GDM1 (cell line): ENCODE data around the gene SLC29A2.

Experiments
- DNase-seq: peaks from one replicate; lab custom pipeline; 2025; lab: John Stamatoyannopoulos, UW

Gene SLC29A2

GRCh38 chr11:66349084-66349386, 22.5 kb downstream of the SLC29A2 start:
- DNase-seq = no peak

GRCh38 chr11:66347425-66348276, 23.9 kb downstream of the SLC29A2 start, which contains the start of gene B4GAT1:
Gene B4GAT1, minus strand, starts transcription at chr11:66347629. Its CDS starts 84 bp downstream, at chr11:66347545.
- peak; percentile 81 for DNase-seq

DNA sequence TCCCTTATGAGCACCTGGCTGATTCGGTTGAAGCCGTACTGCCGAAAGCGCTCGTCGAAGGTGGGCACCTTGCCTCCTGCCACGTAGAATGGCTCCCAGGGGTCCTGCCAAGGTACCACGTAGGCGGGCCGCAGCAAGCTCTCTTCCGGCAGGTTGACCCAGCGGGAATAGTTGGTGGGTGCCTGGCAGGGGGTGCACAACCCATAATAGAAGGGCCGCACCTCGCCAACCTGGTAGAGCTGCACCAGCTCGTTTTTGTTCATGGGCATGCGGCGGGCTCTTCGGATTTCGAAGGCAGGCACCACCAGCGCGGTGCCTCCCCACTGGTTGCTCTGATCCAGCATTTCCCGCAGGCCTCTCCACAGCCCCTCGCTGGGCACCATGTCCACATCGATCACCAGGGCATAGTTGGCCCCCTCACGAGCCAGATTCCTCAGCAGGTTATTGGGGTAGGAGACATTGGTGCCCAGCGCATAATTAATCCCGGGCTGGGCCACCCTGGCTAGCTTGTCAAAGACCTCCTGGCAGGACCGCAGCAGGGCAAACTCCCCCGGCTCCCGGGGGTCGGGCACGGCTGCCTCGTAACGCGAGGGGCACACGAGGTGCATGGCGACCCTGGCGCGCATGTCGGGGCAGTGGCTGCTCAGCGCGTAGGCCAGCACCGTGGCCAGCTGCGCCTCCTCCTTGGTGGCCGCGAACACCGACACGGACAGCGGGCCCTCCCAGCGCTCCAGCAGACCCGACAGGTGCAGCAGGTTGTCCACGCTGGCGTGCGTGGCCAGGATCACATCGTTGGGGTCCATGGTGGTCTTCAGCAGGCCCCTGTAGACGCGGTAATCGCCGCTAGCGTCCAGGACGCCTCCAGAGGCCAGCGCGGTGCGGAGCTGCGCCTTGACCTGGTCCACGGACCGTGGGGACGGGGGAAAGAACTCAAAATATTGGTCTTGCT, 24.8 kb downstream of the SLC29A2 start:
- no peak for DNase-seq

DNA sequence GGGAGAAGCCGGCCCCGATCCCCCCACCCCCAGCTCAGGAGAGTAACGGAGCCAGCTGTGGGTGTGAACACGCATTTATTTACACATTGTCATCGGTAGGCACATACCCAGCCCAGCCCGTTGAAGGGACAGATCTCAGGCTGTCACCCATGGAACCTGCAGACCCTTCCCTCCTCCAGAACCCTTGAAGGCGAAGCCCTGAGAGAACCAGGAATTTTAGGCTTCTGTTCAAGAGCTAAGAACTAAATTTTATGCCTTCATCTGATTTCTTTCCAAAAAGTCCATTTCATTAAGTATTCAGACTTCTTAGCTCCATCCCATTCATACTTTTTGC, 26.3 kb downstream of the SLC29A2 start:
- no peak for DNase-seq

DNA sequence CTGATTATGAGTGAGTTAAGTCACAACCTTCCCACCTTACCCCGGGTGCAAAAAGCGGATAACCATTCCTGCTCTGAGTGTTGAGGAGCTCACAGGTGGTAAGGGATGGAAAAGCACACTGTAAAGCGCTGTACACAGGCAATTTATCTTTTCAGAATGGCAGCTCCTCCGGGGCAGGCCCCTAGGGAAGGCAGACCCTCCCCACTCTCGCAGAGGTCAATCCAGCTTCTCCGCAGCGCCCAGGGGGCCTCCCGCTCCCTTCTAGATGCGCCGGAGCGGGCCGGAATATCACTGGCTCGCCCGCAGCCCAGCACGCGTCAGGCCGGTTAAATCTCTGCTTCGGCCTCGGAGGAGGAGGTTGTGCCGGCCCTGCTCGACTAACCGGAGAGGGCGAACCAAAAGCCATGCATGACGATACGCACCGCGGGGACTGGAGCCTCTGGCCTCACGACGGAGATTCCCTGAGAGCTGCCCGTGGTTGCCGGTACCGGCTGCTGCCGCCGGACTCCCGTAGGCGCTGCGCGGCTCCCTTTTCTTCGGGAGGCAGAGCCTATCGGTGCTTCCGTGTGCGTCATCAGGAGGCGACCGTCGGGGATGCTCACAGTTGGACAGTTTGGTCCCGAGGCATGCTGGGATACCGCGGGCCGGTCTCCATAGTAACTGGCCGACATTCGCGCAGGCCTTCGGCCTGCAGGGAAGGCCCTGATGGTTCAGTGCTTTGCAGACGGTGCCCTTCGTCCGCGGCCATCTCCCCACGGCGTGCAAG, 26.8 kb downstream of the SLC29A2 start, which contains the start of gene BRMS1:
Gene BRMS1 (minus strand): TSS at position 555 of the 766 bp plus-strand sequence. CDS start 2,870 bp downstream, outside the sequence.
- peak; percentile 88 for DNase-seq

DNA sequence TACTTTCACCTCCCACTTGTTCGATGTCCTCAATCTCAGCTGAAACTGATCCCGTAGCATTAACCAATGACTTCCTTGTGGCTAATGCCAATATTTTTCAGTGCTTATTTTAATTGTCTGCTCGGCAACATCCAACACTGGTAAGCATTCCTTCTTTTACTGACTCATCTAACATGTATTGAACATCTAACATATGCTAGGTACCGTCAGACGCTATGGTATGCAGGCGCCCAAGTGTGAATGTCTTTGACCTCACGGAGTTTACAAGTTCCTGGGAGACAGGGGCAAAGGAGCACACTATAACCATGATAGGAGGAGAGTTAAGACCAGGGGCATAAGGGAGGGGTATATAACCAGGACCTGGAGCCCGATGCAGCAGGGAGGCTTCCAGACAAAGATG, 28.4 kb downstream of the SLC29A2 start:
- no peak for DNase-seq

- DNase-seq = no peak
These were observed 29.9 kb downstream of the SLC29A2 start for GRCh38 chr11:66341502-66342126.

GRCh38 chr11:66340596-66341501, 30.7 kb downstream of the SLC29A2 start:
- no peak for DNase-seq

DNA sequence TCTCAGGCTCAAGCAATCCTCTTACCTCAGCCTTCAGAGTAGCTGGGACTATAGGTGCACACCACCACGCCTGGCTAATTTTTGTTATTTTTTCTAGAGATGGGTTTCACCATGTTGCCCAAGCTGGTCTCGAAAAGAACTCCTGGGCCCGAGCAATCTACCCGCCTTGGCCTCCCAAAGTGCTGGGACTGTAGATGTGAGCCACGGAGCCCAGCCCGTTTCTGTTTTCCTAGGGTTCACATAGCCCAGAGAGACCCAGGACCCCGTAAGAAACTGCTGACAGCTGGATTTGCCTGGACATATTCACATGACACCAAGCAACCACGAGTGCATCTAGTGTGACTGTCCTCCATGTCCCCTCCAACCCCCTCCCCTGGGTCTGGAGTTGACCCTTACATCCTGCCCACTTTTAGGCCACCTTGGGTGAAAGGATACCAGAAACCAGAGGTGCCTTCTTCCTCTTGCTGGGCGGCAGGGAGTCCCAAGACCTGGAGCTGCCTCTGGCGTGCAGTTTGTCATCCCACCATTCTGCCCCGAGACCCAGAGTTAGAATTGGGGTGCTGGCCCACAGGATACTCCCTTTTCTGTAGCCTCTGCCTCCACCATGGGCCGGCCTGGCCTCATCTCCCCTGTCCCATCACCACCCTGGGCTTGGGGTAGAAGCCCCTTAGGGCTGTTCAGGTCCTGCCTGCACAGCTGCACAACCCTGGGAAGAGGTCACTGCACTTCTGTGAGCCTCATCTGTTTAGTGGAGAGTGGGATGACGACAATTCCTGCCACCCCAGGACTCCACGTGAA, 31.7 kb downstream of the SLC29A2 start:
- DNase-seq = no peak

- DNase-seq = no peak
These were observed 32.3 kb downstream of the SLC29A2 start for GRCh38 chr11:66339162-66339675.

GRCh38 chr11:66338276-66339161, 33.0 kb downstream of the SLC29A2 start:
- no peak for DNase-seq

DNA sequence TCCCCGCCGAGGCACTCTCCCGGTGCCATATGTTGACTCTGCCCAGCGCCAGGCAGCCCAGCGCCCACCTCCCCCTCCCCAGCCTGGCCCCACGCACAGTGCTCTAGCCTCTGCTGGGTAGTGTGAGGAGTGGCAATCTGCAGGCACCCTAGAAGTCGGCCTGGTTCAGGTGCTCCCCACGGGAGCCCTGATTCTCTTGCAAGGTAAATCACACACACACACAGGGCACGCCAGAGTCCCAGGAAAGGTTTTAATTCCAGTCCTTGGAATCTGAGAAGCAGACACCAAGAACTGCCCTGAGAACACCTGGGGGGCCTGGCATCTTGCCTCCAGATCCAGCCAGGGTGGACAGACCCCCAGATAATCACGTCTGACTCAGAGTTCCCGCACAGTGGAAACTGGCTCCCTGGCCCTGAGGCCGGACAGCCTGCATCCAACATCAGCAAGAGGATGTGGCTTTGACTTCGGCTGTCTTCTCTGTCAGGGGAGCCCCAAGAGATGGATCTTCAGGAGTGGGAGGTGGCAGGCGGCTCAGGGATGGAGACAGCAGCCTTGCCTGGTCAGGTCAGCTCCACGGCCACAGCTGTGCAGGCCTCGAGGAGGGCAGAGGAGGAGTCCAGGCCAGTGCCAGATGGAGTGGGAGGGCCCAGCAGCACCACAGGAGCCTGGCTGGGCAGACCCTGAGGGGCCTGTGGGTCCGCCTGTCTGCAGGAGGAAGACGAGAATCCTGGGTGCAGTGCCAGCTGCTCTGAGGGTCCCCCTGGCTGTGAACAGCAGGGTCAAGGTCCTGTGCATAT, 34.3 kb downstream of the SLC29A2 start:
- no peak for DNase-seq

DNA sequence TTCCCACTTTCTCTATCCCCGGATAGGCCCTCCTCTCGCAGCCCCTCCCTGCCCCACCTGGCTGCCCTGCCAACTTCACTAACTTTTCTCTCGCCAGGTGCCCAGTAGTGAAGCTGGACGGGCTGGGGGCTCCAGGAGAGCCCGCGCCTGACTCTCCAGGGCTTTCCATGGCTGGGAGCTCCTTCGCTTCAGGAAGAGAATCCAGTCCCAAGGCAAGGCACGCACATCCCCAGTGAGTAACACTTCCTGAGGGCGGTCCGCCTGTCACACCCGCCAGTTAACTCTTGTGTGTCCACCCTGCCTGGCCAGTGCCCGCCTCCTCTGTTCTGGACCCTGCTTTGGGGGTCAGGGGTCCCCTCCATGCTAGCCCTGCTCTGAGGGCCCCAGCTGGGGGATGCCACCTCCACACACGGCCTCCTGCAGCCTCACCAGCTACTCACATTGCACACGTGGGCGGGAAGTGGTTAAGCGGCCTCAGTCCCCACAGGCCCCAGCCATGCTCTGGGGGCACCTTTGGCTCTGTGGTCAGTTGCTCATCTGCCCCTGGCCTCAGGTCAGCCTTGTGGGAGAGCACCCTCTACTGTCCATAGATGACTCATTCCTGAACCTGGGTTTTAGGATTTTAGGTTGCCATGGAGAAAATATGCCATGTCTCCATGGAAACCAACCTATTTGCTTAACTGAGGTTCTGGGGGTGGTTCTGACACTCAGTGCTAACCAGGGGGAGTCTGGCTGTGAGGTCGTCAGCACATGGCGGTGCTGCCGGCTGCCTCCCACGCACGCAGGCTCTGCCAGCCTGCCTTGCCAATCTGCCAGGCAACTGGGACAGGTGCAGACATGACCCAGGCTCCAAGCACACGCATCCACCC, 35.1 kb downstream of the SLC29A2 start, which contains the start of gene RIN1:
Gene RIN1 (minus strand): TSS at position 201 of the 869 bp plus-strand sequence. CDS start 32 bp downstream, at position 169.
- DNase-seq = no peak

DNA sequence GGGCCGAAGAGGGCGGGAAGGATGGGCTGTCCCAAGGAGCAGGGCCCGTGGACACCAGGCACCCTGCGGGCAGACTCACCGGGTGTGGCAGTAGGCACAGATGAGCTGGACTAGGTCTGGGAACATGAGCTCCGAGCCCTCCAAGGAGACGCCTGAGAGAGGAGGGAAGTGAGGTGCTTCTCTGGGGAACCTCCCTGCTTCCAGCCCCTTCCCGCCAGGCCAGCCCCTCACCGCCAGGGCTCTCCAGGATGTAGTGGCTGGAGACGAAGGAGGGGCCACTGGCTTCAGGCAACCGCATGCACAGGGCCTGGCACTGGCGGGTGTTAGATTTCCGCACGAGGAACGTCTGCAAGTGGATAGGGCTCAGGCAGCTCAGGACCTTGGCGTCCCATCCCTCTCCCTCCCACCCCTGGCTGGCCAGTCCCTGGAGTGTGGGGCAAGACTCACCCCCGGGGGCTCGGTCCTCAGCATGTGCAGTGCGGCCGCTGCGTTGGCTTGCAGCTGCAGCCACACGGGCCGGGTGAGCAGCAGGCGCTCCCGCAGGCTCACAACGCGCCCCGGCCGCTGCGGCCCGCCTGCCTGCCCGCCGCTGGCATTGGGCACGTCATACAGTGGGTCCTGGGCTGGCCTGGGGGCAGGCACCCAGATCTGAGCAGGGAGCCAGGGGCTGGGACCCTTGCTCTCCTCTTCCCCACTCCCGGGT, 35.9 kb downstream of the SLC29A2 start:
- no peak for DNase-seq

GRCh38 chr11:66334605-66335442, 36.7 kb downstream of the SLC29A2 start:
- no peak for DNase-seq
